Uterus (tissue), 2 donors: ENCODE measurements around the gene NFKBIZ.

Experiments used
- POLR2A ChIP-seq, 2 donors: fragments of 450-650 bp; IDR thresholded peaks; one replicate each; pipeline ENCODE4 v1.6.1; 2016; ENCODE audit warnings: antibody characterized with exemption in 2 of 2, mild to moderate bottlenecking in 1 of 2, moderate library complexity in 1 of 2
- TF ChIP-seq, protein P1 (sequence below), 4 experiments: fragments of 200-600 bp in 2 of 4; fragments of 450-650 bp in 2 of 4; sonication (generic) in 2 of 4; IDR thresholded peaks; one replicate each; pipeline ENCODE4 v1.5.1; 2016 to 2019; ENCODE audit warnings: antibody characterized with exemption in 4 of 4, mild to moderate bottlenecking in 2 of 4, moderate library complexity in 1 of 4

- no peak for TF ChIP-seq POLR2A (IDR thresholded peaks at IDR 0.05)
- TF ChIP-seq, protein P1, sequence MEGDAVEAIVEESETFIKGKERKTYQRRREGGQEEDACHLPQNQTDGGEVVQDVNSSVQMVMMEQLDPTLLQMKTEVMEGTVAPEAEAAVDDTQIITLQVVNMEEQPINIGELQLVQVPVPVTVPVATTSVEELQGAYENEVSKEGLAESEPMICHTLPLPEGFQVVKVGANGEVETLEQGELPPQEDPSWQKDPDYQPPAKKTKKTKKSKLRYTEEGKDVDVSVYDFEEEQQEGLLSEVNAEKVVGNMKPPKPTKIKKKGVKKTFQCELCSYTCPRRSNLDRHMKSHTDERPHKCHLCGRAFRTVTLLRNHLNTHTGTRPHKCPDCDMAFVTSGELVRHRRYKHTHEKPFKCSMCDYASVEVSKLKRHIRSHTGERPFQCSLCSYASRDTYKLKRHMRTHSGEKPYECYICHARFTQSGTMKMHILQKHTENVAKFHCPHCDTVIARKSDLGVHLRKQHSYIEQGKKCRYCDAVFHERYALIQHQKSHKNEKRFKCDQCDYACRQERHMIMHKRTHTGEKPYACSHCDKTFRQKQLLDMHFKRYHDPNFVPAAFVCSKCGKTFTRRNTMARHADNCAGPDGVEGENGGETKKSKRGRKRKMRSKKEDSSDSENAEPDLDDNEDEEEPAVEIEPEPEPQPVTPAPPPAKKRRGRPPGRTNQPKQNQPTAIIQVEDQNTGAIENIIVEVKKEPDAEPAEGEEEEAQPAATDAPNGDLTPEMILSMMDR (IDR thresholded peaks at IDR 0.05): no peak
Measured at GRCh38 chr3:101840066-101840465, 9.2 kb upstream of the NFKBIZ start.
